Panc1 (cell line): ENCODE data around the gene MPC1. TPM values are rescaled to one million over a fixed set of nuclear protein-coding genes. Genes with fewer than 3 reads are reported as not detected.

Source experiments
- ATAC-seq: fragments of 200-7000 bp; cut with Tn5 transposase; 2 replicates; pipeline ENCODE4 v1.9.1; 2020; ENCODE audit warnings: mild to moderate bottlenecking, moderate library complexity
- BruUV-seq: library from RNA; stranded (reverse); fragments of 400-500 nt; replicated peaks from 2 replicates; lab custom pipeline; 2021; lab: Mats Ljungman, UMichigan
- CTCF ChIA-PET: fragments of 300-600 bp; sonication (Branson Sonifier 250); formaldehyde crosslinking; loops from one replicate; lab custom pipeline; 2022; ENCODE audit warnings: antibody characterized with exemption; lab: Charles Lee
- POLR2A ChIA-PET: fragments of 300-600 bp; sonication (Branson Sonifier 250); formaldehyde crosslinking; loops from one replicate; lab custom pipeline; 2022; ENCODE audit warnings: antibody characterized with exemption; lab: Charles Lee
- DNase-seq: peaks from one replicate; pipeline ENCODE4 v3.0.0-alpha.2; 2010; ENCODE audit warnings: low read depth, low spot score
- H3K27ac ChIP-seq: 2 replicates; pipeline ENCODE4 v1.5.1; 2011; ENCODE audit warnings: mild to moderate bottlenecking, low read length, inconsistent platforms
- H3K27me3 ChIP-seq: fragments of 200-500 bp; sonication (Bioruptor generic); 2 replicates; pipeline ENCODE4 v1.6.0; 2014; ENCODE audit warnings: low read length, inconsistent platforms; ENCODE audit not compliant: control insufficient read depth, insufficient read depth
- H3K36me3 ChIP-seq: fragments of 200-500 bp; sonication (Bioruptor generic); 2 replicates; pipeline ENCODE4 v1.5.1; 2014; ENCODE audit warnings: inconsistent platforms, mild to moderate bottlenecking, low read length, moderate library complexity; ENCODE audit not compliant: control insufficient read depth, insufficient read depth
- H3K4me1 ChIP-seq: 2 replicates; pipeline ENCODE4 v1.5.1; 2011; ENCODE audit warnings: inconsistent platforms, mild to moderate bottlenecking, low read length, moderate library complexity; ENCODE audit not compliant: control insufficient read depth, insufficient read depth
- H3K4me3 ChIP-seq, 2 experiments: 2 replicates each; pipeline ENCODE4 v1.5.1; 2011 to 2012; ENCODE audit warnings: low read depth in 2 of 2, low read length in 2 of 2, mild to moderate bottlenecking in 2 of 2, inconsistent platforms in 1 of 2, moderate library complexity in 1 of 2
- H3K9me3 ChIP-seq: fragments of 200-500 bp; sonication (Bioruptor generic); 2 replicates; pipeline ENCODE4 v1.5.1; 2014; ENCODE audit warnings: low read depth, mild to moderate bottlenecking, inconsistent platforms, low read length, moderate library complexity; ENCODE audit not compliant: control insufficient read depth, insufficient read depth
- POLR2AphosphoS5 ChIP-seq: IDR thresholded peaks from 2 replicates; pipeline ENCODE4 v1.6.1; 2012; ENCODE audit warnings: mild to moderate bottlenecking, low read depth, low read length, moderate library complexity
- REST ChIP-seq, 2 experiments: IDR thresholded peaks; 2 replicates each; pipeline ENCODE4 v1.6.1; 2011 to 2012; ENCODE audit warnings: low read depth in 2 of 2, control low read depth in 1 of 2, low read length in 1 of 2, mild to moderate bottlenecking in 1 of 2, moderate library complexity in 1 of 2; ENCODE audit not compliant: insufficient read depth in 1 of 2
- SIN3A ChIP-seq: IDR thresholded peaks from 2 replicates; pipeline ENCODE4 v1.6.1; 2012; ENCODE audit warnings: low read depth, mild to moderate bottlenecking, low read length, moderate library complexity, borderline replicate concordance; ENCODE audit not compliant: insufficient read depth
- TCF7L2 ChIP-seq: IDR thresholded peaks from 2 replicates; pipeline ENCODE4 v1.6.1; 2011; ENCODE audit warnings: mild to moderate bottlenecking, low read depth, low read length, inconsistent platforms
- in situ Hi-C: cut with HindIII; loops from 2 replicates; pipeline ENCODE4 v1.10.0; 2016; ENCODE audit warnings: low sequenced_read_pairs, low pct_unique_long_range_greater_than_20kb
- intact Hi-C: fragments of 100-400 bp; cut with micrococcal nuclease; formaldehyde crosslinking; loops from one replicate; pipeline ENCODE4 v1.10.0; 2022; ENCODE audit not compliant: unreplicated experiment
- total RNA-seq: library from RNA; stranded (reverse); gene quantifications from one replicate; pipeline ENCODE4 v1.2.1, GENCODE V29; 2021; ENCODE audit not compliant: unreplicated experiment
- TF ChIP-seq, protein P1 (sequence below): fragments of 450-650 bp; IDR thresholded peaks from 2 replicates; pipeline ENCODE4 v1.5.1; 2017; ENCODE audit warnings: mild to moderate bottlenecking

Gene MPC1
- total RNA-seq, 1 experiment from 2014 or later, result 7.0 TPM

GRCh38 chr6:166330612-166331011 is 52.1 kb downstream of the MPC1 start:
- DNase-seq (no peak), ATAC-seq (0 out of 2 replicates have a peak, but pooled peaks have one; percentile 45)
- TF ChIP-seq, protein P1, sequence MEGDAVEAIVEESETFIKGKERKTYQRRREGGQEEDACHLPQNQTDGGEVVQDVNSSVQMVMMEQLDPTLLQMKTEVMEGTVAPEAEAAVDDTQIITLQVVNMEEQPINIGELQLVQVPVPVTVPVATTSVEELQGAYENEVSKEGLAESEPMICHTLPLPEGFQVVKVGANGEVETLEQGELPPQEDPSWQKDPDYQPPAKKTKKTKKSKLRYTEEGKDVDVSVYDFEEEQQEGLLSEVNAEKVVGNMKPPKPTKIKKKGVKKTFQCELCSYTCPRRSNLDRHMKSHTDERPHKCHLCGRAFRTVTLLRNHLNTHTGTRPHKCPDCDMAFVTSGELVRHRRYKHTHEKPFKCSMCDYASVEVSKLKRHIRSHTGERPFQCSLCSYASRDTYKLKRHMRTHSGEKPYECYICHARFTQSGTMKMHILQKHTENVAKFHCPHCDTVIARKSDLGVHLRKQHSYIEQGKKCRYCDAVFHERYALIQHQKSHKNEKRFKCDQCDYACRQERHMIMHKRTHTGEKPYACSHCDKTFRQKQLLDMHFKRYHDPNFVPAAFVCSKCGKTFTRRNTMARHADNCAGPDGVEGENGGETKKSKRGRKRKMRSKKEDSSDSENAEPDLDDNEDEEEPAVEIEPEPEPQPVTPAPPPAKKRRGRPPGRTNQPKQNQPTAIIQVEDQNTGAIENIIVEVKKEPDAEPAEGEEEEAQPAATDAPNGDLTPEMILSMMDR, result no peak
- TF ChIP-seq SIN3A, result no peak
- no peak for TF ChIP-seq TCF7L2
- TF ChIP-seq POLR2AphosphoS5, result no peak
- TF ChIP-seq REST (IDR thresholded peaks at IDR 0.05; ENCODE audit: insufficient read depth in 1 of 2, low read depth in 2 of 2, low read length in 1 of 2), result no peak
- intact Hi-C loops (no loop called here), in situ Hi-C loops (no loop called here)
- H3K27me3 ChIP-seq, result no peaks in the 10 kb centered on the region
- peaks cover 12% of the 10 kb centered on the region; the same call in 1 of the 2 replicates for H3K36me3 ChIP-seq
- no peak overlapping the region for H3K4me3 ChIP-seq
- no peaks in the 10 kb centered on the region for H3K4me1 ChIP-seq
- BruUV-seq, result no TSS peak
- no peaks in the 10 kb centered on the region for H3K9me3 ChIP-seq
- POLR2A ChIA-PET, result no interaction called here
- CTCF ChIA-PET, result no interaction called here
- H3K27ac ChIP-seq, result no peak overlapping the region

- peaks cover 21% of the 10 kb centered on the region for H3K36me3 ChIP-seq
- no peak for TF ChIP-seq SIN3A
- TF ChIP-seq, protein P1, result no peak
- TF ChIP-seq REST (IDR thresholded peaks at IDR 0.05; ENCODE audit: insufficient read depth in 1 of 2, low read depth in 2 of 2, low read length in 1 of 2), result no peak
- TF ChIP-seq TCF7L2, result no peak
- TF ChIP-seq POLR2AphosphoS5, result no peak
- no peak for ATAC-seq
- no peak overlapping the region for H3K4me3 ChIP-seq
- no peak overlapping the region for H3K27ac ChIP-seq
- ChIA-PET POLR2A (no interaction called here), CTCF (no interaction called here)
- no peak for DNase-seq
- H3K4me1 ChIP-seq, result no peaks in the 10 kb centered on the region
- no peaks in the 10 kb centered on the region for H3K9me3 ChIP-seq
- H3K27me3 ChIP-seq, result no peaks in the 10 kb centered on the region
- in situ Hi-C loops, result no loop called here
- intact Hi-C loops, result no loop called here
- BruUV-seq, result no TSS peak
Measured at GRCh38 chr6:166325383-166326042, 57.2 kb downstream of the MPC1 start.
